DOHH2 (cell line): ENCODE measurements around the gene SLX4IP.

ENCODE experiments used
- H3F3A ChIP-seq: fragments of 200-600 bp; sonication (generic), shearing (Covaris generic); 2 replicates; pipeline ENCODE4 v1.6.0; 2016; ENCODE audit warnings: antibody characterized with exemption, mild to moderate bottlenecking; ENCODE audit not compliant: control insufficient read depth, insufficient read depth
- H3K27ac ChIP-seq: fragments of 200-600 bp; sonication (generic); 2 replicates; pipeline ENCODE4 v1.5.1; 2014; ENCODE audit warnings: low read depth, mild to moderate bottlenecking, low read length, moderate library complexity
- H3K27me3 ChIP-seq: fragments of 200-600 bp; sonication (generic); 2 replicates; pipeline ENCODE4 v1.6.1; 2014; ENCODE audit warnings: mild to moderate bottlenecking, low read length, mixed read lengths; ENCODE audit not compliant: control insufficient read depth
- H3K36me3 ChIP-seq: fragments of 200-600 bp; sonication (generic); 2 replicates; pipeline ENCODE4 v1.6.1; 2014; ENCODE audit warnings: mild to moderate bottlenecking, low read length, moderate library complexity, mixed read lengths; ENCODE audit not compliant: control insufficient read depth
- H3K4me1 ChIP-seq: fragments of 200-600 bp; sonication (generic); 2 replicates; pipeline ENCODE4 v1.6.1; 2014; ENCODE audit warnings: mild to moderate bottlenecking, low read length, mixed read lengths; ENCODE audit not compliant: control insufficient read depth
- H3K4me2 ChIP-seq: fragments of 200-600 bp; sonication (generic); 2 replicates; pipeline ENCODE4 v1.6.0; 2014; ENCODE audit warnings: mild to moderate bottlenecking, low read length, moderate library complexity
- H3K4me3 ChIP-seq: fragments of 200-600 bp; sonication (generic); 2 replicates; pipeline ENCODE4 v1.5.1; 2014; ENCODE audit warnings: mild to moderate bottlenecking, low read length, mixed read lengths
- H3K79me2 ChIP-seq: fragments of 200-600 bp; sonication (generic); 2 replicates; pipeline ENCODE4 v1.6.1; 2014; ENCODE audit warnings: mild to moderate bottlenecking, low read length, mixed read lengths; ENCODE audit not compliant: control insufficient read depth
- H3K9me2 ChIP-seq: fragments of 200-600 bp; sonication (generic); replicated peaks from 2 replicates; pipeline ENCODE4 v1.6.1; 2014; ENCODE audit warnings: mild to moderate bottlenecking, low read length, mixed read lengths; ENCODE audit not compliant: control insufficient read depth
- H3K9me3 ChIP-seq: fragments of 200-600 bp; sonication (generic); 2 replicates; pipeline ENCODE4 v1.6.1; 2014; ENCODE audit warnings: antibody characterized with exemption, low read length, mixed read lengths; ENCODE audit not compliant: control insufficient read depth, insufficient read depth
- H4K20me1 ChIP-seq: fragments of 200-600 bp; sonication (generic); 2 replicates; pipeline ENCODE4 v1.6.0; 2014; ENCODE audit warnings: low read depth, mild to moderate bottlenecking, antibody characterized with exemption, low read length, moderate library complexity; ENCODE audit not compliant: control insufficient read depth, insufficient read depth
- EZH2phosphoT487 ChIP-seq: fragments of 200-600 bp; sonication (generic); IDR thresholded peaks from 2 replicates; pipeline ENCODE4 v1.6.1; 2017; ENCODE audit warnings: borderline replicate concordance, mild to moderate bottlenecking, antibody characterized with exemption, low read length, moderate library complexity, mixed read lengths
- TF ChIP-seq, protein P1 (sequence below): fragments of 200-600 bp; sonication (generic); IDR thresholded peaks from one replicate; pipeline ENCODE4 v1.5.1; 2014; ENCODE audit warnings: antibody characterized with exemption, mild to moderate bottlenecking, low read depth, low read length; ENCODE audit not compliant: poor library complexity, severe bottlenecking

The SLX4IP gene

DNA sequence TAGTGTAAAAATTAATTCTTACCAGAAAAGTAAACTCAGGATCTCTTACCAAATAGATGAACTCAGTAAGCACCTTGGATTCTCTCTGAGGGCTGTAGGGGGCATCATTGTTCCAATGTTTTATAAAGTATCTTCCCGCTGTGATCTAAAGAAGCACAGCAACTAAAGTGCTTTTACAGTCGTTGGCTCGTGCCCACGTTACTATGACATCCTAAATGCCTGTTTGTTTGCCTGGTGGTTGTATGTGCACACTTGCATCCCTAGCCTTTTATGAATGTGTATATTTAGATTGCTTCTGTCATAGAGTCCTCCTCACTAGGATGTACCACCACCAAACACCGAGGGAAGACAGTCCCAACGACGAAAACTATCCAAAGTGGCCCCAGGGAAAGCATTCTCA, 34.5 kb downstream of the SLX4IP start:
- Histone ChIP-seq H3K79me2 (peaks cover 21% of the 10 kb centered on the region), H3K9me3 (no peaks in the 10 kb centered on the region), H3K4me1 (peaks cover 7% of the 10 kb centered on the region), H3K4me3 (no peak overlapping the region), H3K27ac (no peak overlapping the region), H3K4me2 (no peak overlapping the region), H3F3A (no peaks in the 10 kb centered on the region), H3K9me2 (no peaks in the 10 kb centered on the region), H3K27me3 (no peaks in the 10 kb centered on the region), H4K20me1 (0 out of 2 replicates have a peak, but pooled peaks cover 6% of the 10 kb centered on the region), H3K36me3 (peaks cover 10% of the 10 kb centered on the region; the same call in 1 of the 2 replicates)
- TF ChIP-seq, protein P1, sequence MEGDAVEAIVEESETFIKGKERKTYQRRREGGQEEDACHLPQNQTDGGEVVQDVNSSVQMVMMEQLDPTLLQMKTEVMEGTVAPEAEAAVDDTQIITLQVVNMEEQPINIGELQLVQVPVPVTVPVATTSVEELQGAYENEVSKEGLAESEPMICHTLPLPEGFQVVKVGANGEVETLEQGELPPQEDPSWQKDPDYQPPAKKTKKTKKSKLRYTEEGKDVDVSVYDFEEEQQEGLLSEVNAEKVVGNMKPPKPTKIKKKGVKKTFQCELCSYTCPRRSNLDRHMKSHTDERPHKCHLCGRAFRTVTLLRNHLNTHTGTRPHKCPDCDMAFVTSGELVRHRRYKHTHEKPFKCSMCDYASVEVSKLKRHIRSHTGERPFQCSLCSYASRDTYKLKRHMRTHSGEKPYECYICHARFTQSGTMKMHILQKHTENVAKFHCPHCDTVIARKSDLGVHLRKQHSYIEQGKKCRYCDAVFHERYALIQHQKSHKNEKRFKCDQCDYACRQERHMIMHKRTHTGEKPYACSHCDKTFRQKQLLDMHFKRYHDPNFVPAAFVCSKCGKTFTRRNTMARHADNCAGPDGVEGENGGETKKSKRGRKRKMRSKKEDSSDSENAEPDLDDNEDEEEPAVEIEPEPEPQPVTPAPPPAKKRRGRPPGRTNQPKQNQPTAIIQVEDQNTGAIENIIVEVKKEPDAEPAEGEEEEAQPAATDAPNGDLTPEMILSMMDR: peak; percentile 35
- no peak for TF ChIP-seq EZH2phosphoT487

DNA sequence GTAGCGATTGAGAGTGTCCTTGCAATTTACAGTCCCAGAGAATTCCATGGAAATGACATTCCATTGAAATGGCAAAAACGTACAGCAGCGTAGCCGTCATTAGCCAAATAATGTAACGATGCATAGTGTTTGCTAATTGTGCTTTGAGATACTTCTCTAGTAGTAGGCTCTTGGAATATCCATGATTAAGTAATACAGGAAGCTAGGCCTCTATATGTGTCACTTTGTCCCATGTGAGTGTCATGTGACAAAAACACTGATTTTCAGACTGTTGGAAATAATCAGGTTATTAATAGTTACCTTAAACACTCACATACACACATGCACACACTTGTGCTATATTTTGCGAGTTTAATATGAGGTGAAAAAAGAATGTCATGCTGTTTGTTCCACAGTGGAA, 35.2 kb downstream of the SLX4IP start:
- Histone ChIP-seq H3F3A (no peaks in the 10 kb centered on the region), H3K36me3 (0 out of 2 replicates have a peak, but pooled peaks cover 7% of the 10 kb centered on the region), H3K4me1 (peaks cover 11% of the 10 kb centered on the region), H3K4me3 (no peak overlapping the region), H3K27ac (no peak overlapping the region), H3K27me3 (no peaks in the 10 kb centered on the region), H3K79me2 (peaks cover 24% of the 10 kb centered on the region), H3K9me2 (no peaks in the 10 kb centered on the region), H4K20me1 (peaks cover 11% of the 10 kb centered on the region), H3K4me2 (no peak overlapping the region), H3K9me3 (no peaks in the 10 kb centered on the region)
- TF ChIP-seq EZH2phosphoT487: no peak
- TF ChIP-seq, protein P1: no peak

DNA sequence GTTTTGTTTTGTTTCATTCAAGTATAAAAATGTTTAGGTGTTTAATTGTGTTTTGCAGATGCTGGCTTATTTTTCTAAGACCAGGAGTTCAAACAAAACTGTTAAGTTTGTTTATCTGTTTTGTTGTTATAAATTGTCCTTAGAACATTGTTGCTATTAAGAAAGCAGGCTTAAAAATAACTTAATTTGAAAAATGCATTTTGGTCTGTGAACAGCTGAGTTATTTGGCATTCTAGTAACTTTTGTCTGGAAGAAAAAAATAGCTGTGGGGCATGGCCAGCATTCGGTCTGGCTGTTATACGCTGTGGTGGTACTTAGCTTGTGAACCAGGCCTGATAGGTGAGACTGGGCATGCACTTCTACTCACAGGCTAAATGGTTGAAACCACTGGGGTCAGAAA, 37.8 kb downstream of the SLX4IP start:
- Histone ChIP-seq H3K79me2 (peaks cover 38% of the 10 kb centered on the region), H3K27me3 (no peaks in the 10 kb centered on the region), H3F3A (0 out of 2 replicates have a peak, but pooled peaks cover 4% of the 10 kb centered on the region), H3K27ac (no peak overlapping the region), H3K4me1 (peaks cover 37% of the 10 kb centered on the region), H3K4me3 (no peak overlapping the region), H3K4me2 (no peak overlapping the region), H3K36me3 (0 out of 2 replicates have a peak, but pooled peaks cover 7% of the 10 kb centered on the region), H3K9me2 (no peaks in the 10 kb centered on the region), H4K20me1 (peaks cover 23% of the 10 kb centered on the region), H3K9me3 (no peaks in the 10 kb centered on the region)
- TF ChIP-seq EZH2phosphoT487: no peak
- TF ChIP-seq, protein P1: no peak
